ENCODE results near the gene PRKN. TPM values are rescaled to one million over a fixed set of nuclear protein-coding genes. Genes with fewer than 3 reads are reported as not detected.

The PRKN gene
- total and polyA plus RNA-seq, 9 donors = 3.0 to 15.0 (median 9.2) TPM

- Histone ChIP-seq H3K9me3 (no peaks in the 10 kb centered on the region), H3K27ac (no peak overlapping the region), H3K27me3 (no peaks in the 10 kb centered on the region), H3K4me1 (ENCODE audit: insufficient read depth) (no peaks in the 10 kb centered on the region), H3K4me3 (no peak overlapping the region), H3K36me3 (no peaks in the 10 kb centered on the region)
- no peak for DNase-seq
- TF ChIP-seq EP300 (IDR thresholded peaks at IDR 0.05) (no peak), POLR2A (IDR thresholded peaks at IDR 0.05) (no peak), CTCF (IDR thresholded peaks at IDR 0.05) (no peak)
- 88 to 91% (median 89%) methylated on average over 2 of the region's 2 CpGs for WGBS, 3 donors
- intact Hi-C loops (cut with DNase I) = no loop called here
These were observed 779.1 kb downstream of the PRKN start for GRCh38 chr6:161948462-161948861.

GRCh38 chr6:161947371-161947770 is 780.2 kb downstream of the PRKN start:
- intact Hi-C loops (cut with DNase I) = no loop called here
- no peak for DNase-seq
- Histone ChIP-seq H3K27me3 (no peaks in the 10 kb centered on the region), H3K4me1 (ENCODE audit: insufficient read depth) (no peaks in the 10 kb centered on the region), H3K36me3 (no peaks in the 10 kb centered on the region), H3K27ac (no peak overlapping the region), H3K9me3 (no peaks in the 10 kb centered on the region), H3K4me3 (no peak overlapping the region)
- TF ChIP-seq CTCF (IDR thresholded peaks at IDR 0.05) (no peak), POLR2A (IDR thresholded peaks at IDR 0.05) (no peak), EP300 (IDR thresholded peaks at IDR 0.05) (no peak)
- 86 to 89% (median 86%) methylated on average over 4 of the region's 4 CpGs for WGBS, 3 donors

GRCh38 chr6:161946461-161946860 is 781.1 kb downstream of the PRKN start:
- Histone ChIP-seq H3K4me1 (ENCODE audit: insufficient read depth) (no peaks in the 10 kb centered on the region), H3K4me3 (no peak overlapping the region), H3K27ac (no peak overlapping the region), H3K9me3 (no peaks in the 10 kb centered on the region), H3K36me3 (no peaks in the 10 kb centered on the region), H3K27me3 (no peaks in the 10 kb centered on the region)
- 59 to 68% (median 65%) methylated on average over 3 of the region's 3 CpGs for WGBS, 3 donors
- intact Hi-C loops (cut with DNase I) = no loop called here
- TF ChIP-seq POLR2A (IDR thresholded peaks at IDR 0.05) = no peak
- TF ChIP-seq CTCF (IDR thresholded peaks at IDR 0.05) = no peak
- no peak for TF ChIP-seq EP300 (IDR thresholded peaks at IDR 0.05)
- no peak for DNase-seq

GRCh38 chr6:161943561-161943960 is 784.0 kb downstream of the PRKN start:
- Histone ChIP-seq H3K27ac (no peak overlapping the region), H3K4me1 (ENCODE audit: insufficient read depth) (no peaks in the 10 kb centered on the region), H3K4me3 (no peak overlapping the region), H3K36me3 (no peaks in the 10 kb centered on the region), H3K9me3 (no peaks in the 10 kb centered on the region), H3K27me3 (no peaks in the 10 kb centered on the region)
- intact Hi-C loops (cut with DNase I) = no loop called here
- no peak for DNase-seq
- TF ChIP-seq CTCF (IDR thresholded peaks at IDR 0.05) = no peak
- TF ChIP-seq EP300 (IDR thresholded peaks at IDR 0.05) = no peak
- no peak for TF ChIP-seq POLR2A (IDR thresholded peaks at IDR 0.05)

GRCh38 chr6:161941565-161941964 is 786.0 kb downstream of the PRKN start:
- no peak overlapping the region for H3K27ac ChIP-seq
- intact Hi-C loops (cut with DNase I) = no loop called here
- 92 to 95% (median 93%) methylated on average over 3 of the region's 3 CpGs for WGBS, 3 donors

More at GRCh38 chr6:161941565-161941964, 786.0 kb downstream of the PRKN start:
- H3K9me3 ChIP-seq = no peaks in the 10 kb centered on the region
- DNase-seq = no peak
- no peaks in the 10 kb centered on the region for H3K4me1 ChIP-seq (ENCODE audit: insufficient read depth)
- no peak overlapping the region for H3K4me3 ChIP-seq
- TF ChIP-seq CTCF (IDR thresholded peaks at IDR 0.05) = no peak
- no peak for TF ChIP-seq POLR2A (IDR thresholded peaks at IDR 0.05)
- TF ChIP-seq EP300 (IDR thresholded peaks at IDR 0.05) = no peak
- H3K36me3 ChIP-seq = no peaks in the 10 kb centered on the region
- H3K27me3 ChIP-seq = no peaks in the 10 kb centered on the region
